ENCODE results near the gene KCTD19.

The KCTD19 gene

GRCh38 chr16:67329901-67330300 lies 3.4 kb upstream of the KCTD19 start:
- POLR2A ChIA-PET, result no interaction called here

GRCh38 chr16:67327743-67328142 lies 1.2 kb upstream of the KCTD19 start:
- WGBS (ENCODE audit: insufficient coverage), result 55% methylated on average over 2 of the region's 3 CpGs
- DNase-seq, result no peak
- ChIA-PET POLR2A (no interaction called here), CTCF (interaction anchor here (0.6 to 2.1 kb wide), 12 partner anchors 8 to 93 kb away, joined by 3 to 8 read pairs (median 4); no protein-coding TSS in a partner anchor)
- Histone ChIP-seq H3K27ac (ENCODE audit: insufficient read depth in 1 of 2, low read depth in 1 of 2, low read length in 2 of 2, poor library complexity in 1 of 2, severe bottlenecking in 2 of 2) (no peak overlapping the region), H3K36me3 (ENCODE audit: control insufficient read depth in 4 of 4, insufficient read depth in 4 of 4, low read length in 3 of 4) (no peaks in the 10 kb centered on the region), H3K4me1 (ENCODE audit: control extremely low read depth in 1 of 4, control insufficient read depth in 4 of 4, insufficient read depth in 4 of 4, low read length in 3 of 4) (peaks cover 0 to 19% (median 11%) of the 10 kb centered on the region in 4 experiments), H3K9me3 (ENCODE audit: control extremely low read depth in 1 of 5, control insufficient read depth in 4 of 5, insufficient read depth in 2 of 5, low read depth in 1 of 5, low read length in 4 of 5) (no peaks in the 10 kb centered on the region), H3K27me3 (replicated peaks in 2 of 5; ENCODE audit: control insufficient read depth in 4 of 5, insufficient read depth in 5 of 5, low read length in 4 of 5) (no peaks in the 10 kb centered on the region), H3K4me3 (ENCODE audit: control insufficient read depth in 1 of 7, extremely low read depth in 1 of 7, insufficient read depth in 4 of 7, low read depth in 2 of 7, low read length in 6 of 7) (no peak overlapping the region)

More at GRCh38 chr16:67329901-67330300, 3.4 kb upstream of the KCTD19 start:
- 83% methylated on average over 1 of the region's 5 CpGs for WGBS (ENCODE audit: insufficient coverage)
- no peak overlapping the region for H3K4me3 ChIP-seq (ENCODE audit: control insufficient read depth in 1 of 7, extremely low read depth in 1 of 7, insufficient read depth in 4 of 7, low read depth in 2 of 7, low read length in 6 of 7)
- H3K36me3 ChIP-seq (ENCODE audit: control insufficient read depth in 4 of 4, insufficient read depth in 4 of 4, low read length in 3 of 4), result no peaks in the 10 kb centered on the region
- no peaks in the 10 kb centered on the region for H3K9me3 ChIP-seq (ENCODE audit: control extremely low read depth in 1 of 5, control insufficient read depth in 4 of 5, insufficient read depth in 2 of 5, low read depth in 1 of 5, low read length in 4 of 5)
- H3K27me3 ChIP-seq (replicated peaks in 2 of 5; ENCODE audit: control insufficient read depth in 4 of 5, insufficient read depth in 5 of 5, low read length in 4 of 5), result no peaks in the 10 kb centered on the region
- H3K4me1 ChIP-seq (ENCODE audit: control extremely low read depth in 1 of 4, control insufficient read depth in 4 of 4, insufficient read depth in 4 of 4, low read length in 3 of 4), result peaks cover 0 to 17% (median 11%) of the 10 kb centered on the region in 4 experiments
- CTCF ChIA-PET, result interaction anchor here (1.0 to 1.8 kb wide), 3 partner anchors 8 to 24 kb away, joined by 3 to 5 read pairs (median 4); no protein-coding TSS in a partner anchor
- DNase-seq, result no peak
- H3K27ac ChIP-seq (ENCODE audit: insufficient read depth in 1 of 2, low read depth in 1 of 2, low read length in 2 of 2, poor library complexity in 1 of 2, severe bottlenecking in 2 of 2), result no peak overlapping the region

GRCh38 chr16:67326115-67326471 lies 448 bp downstream of the KCTD19 start:
- no peaks in the 10 kb centered on the region for H3K27me3 ChIP-seq (replicated peaks in 2 of 5; ENCODE audit: control insufficient read depth in 4 of 5, insufficient read depth in 5 of 5, low read length in 4 of 5)
- POLR2A ChIA-PET, result no interaction called here
- WGBS (ENCODE audit: insufficient coverage), result 25% methylated on average over 11 of the region's 11 CpGs
- CTCF ChIA-PET, result interaction anchor here (1.2 to 2.4 kb wide), 13 partner anchors 8 to 73 kb away, joined by 3 to 9 read pairs (median 4); no protein-coding TSS in a partner anchor
- H3K4me3 ChIP-seq (ENCODE audit: control insufficient read depth in 1 of 7, extremely low read depth in 1 of 7, insufficient read depth in 4 of 7, low read depth in 2 of 7, low read length in 6 of 7), result peak overlapping the region; percentile 43 to 88 (median 68)
- no peaks in the 10 kb centered on the region for H3K9me3 ChIP-seq (ENCODE audit: control extremely low read depth in 1 of 5, control insufficient read depth in 4 of 5, insufficient read depth in 2 of 5, low read depth in 1 of 5, low read length in 4 of 5)
- H3K27ac ChIP-seq (ENCODE audit: insufficient read depth in 1 of 2, low read depth in 1 of 2, low read length in 2 of 2, poor library complexity in 1 of 2, severe bottlenecking in 2 of 2), result peak overlapping the region in 1 of 2 experiments; percentile 41
- H3K4me1 ChIP-seq (ENCODE audit: control extremely low read depth in 1 of 4, control insufficient read depth in 4 of 4, insufficient read depth in 4 of 4, low read length in 3 of 4), result peaks cover 0 to 19% (median 11%) of the 10 kb centered on the region in 4 experiments
- H3K36me3 ChIP-seq (ENCODE audit: control insufficient read depth in 4 of 4, insufficient read depth in 4 of 4, low read length in 3 of 4), result no peaks in the 10 kb centered on the region
- no peak for DNase-seq

- POLR2A ChIA-PET, result no interaction called here
- peaks cover 0 to 6% (median 0%) of the 10 kb centered on the region in 5 experiments for H3K27me3 ChIP-seq (replicated peaks in 2 of 5; ENCODE audit: control insufficient read depth in 4 of 5, insufficient read depth in 5 of 5, low read length in 4 of 5)
- H3K27ac ChIP-seq (ENCODE audit: insufficient read depth in 1 of 2, low read depth in 1 of 2, low read length in 2 of 2, poor library complexity in 1 of 2, severe bottlenecking in 2 of 2), result no peak overlapping the region
- H3K36me3 ChIP-seq (ENCODE audit: control insufficient read depth in 4 of 4, insufficient read depth in 4 of 4, low read length in 3 of 4), result no peaks in the 10 kb centered on the region
- CTCF ChIA-PET, result interaction anchor here (0.9 to 1.3 kb wide), 2 partner anchors 9 to 10 kb away, joined by 3 read pairs; partner anchors contain the start of genes KCTD19 and LRRC36
- DNase-seq, result no peak
- no peaks in the 10 kb centered on the region for H3K4me1 ChIP-seq (ENCODE audit: control extremely low read depth in 1 of 4, control insufficient read depth in 4 of 4, insufficient read depth in 4 of 4, low read length in 3 of 4)
- H3K4me3 ChIP-seq (ENCODE audit: control insufficient read depth in 1 of 7, extremely low read depth in 1 of 7, insufficient read depth in 4 of 7, low read depth in 2 of 7, low read length in 6 of 7), result no peak overlapping the region
- H3K9me3 ChIP-seq (ENCODE audit: control extremely low read depth in 1 of 5, control insufficient read depth in 4 of 5, insufficient read depth in 2 of 5, low read depth in 1 of 5, low read length in 4 of 5), result no peaks in the 10 kb centered on the region
Observed at GRCh38 chr16:67317853-67318252, 8.7 kb downstream of the KCTD19 start.

GRCh38 chr16:67312719-67313118 lies 13.8 kb downstream of the KCTD19 start:
- H3K4me1 ChIP-seq (ENCODE audit: control extremely low read depth in 1 of 4, control insufficient read depth in 4 of 4, insufficient read depth in 4 of 4, low read length in 3 of 4), result no peaks in the 10 kb centered on the region
- CTCF ChIA-PET, result interaction anchor here (1.0 to 1.4 kb wide), 2 partner anchors 43 to 52 kb away, joined by 3 read pairs; no protein-coding TSS in a partner anchor
- no peak overlapping the region for H3K4me3 ChIP-seq (ENCODE audit: control insufficient read depth in 1 of 7, extremely low read depth in 1 of 7, insufficient read depth in 4 of 7, low read depth in 2 of 7, low read length in 6 of 7)
- POLR2A ChIA-PET, result interaction anchor here (0.7 kb wide), 1 partner anchor 42 kb away, joined by 4 read pairs; no protein-coding TSS in a partner anchor
- H3K27me3 ChIP-seq (replicated peaks in 2 of 5; ENCODE audit: control insufficient read depth in 4 of 5, insufficient read depth in 5 of 5, low read length in 4 of 5), result no peaks in the 10 kb centered on the region
- H3K9me3 ChIP-seq (ENCODE audit: control extremely low read depth in 1 of 5, control insufficient read depth in 4 of 5, insufficient read depth in 2 of 5, low read depth in 1 of 5, low read length in 4 of 5), result no peaks in the 10 kb centered on the region
- DNase-seq, result no peak
- H3K36me3 ChIP-seq (ENCODE audit: control insufficient read depth in 4 of 4, insufficient read depth in 4 of 4, low read length in 3 of 4), result no peaks in the 10 kb centered on the region
- H3K27ac ChIP-seq (ENCODE audit: insufficient read depth in 1 of 2, low read depth in 1 of 2, low read length in 2 of 2, poor library complexity in 1 of 2, severe bottlenecking in 2 of 2), result no peak overlapping the region

- Histone ChIP-seq H3K4me1 (ENCODE audit: control extremely low read depth in 1 of 4, control insufficient read depth in 4 of 4, insufficient read depth in 4 of 4, low read length in 3 of 4) (no peaks in the 10 kb centered on the region), H3K27ac (ENCODE audit: insufficient read depth in 1 of 2, low read depth in 1 of 2, low read length in 2 of 2, poor library complexity in 1 of 2, severe bottlenecking in 2 of 2) (no peak overlapping the region), H3K9me3 (ENCODE audit: control extremely low read depth in 1 of 5, control insufficient read depth in 4 of 5, insufficient read depth in 2 of 5, low read depth in 1 of 5, low read length in 4 of 5) (no peaks in the 10 kb centered on the region), H3K4me3 (ENCODE audit: control insufficient read depth in 1 of 7, extremely low read depth in 1 of 7, insufficient read depth in 4 of 7, low read depth in 2 of 7, low read length in 6 of 7) (no peak overlapping the region), H3K27me3 (replicated peaks in 2 of 5; ENCODE audit: control insufficient read depth in 4 of 5, insufficient read depth in 5 of 5, low read length in 4 of 5) (no peaks in the 10 kb centered on the region), H3K36me3 (ENCODE audit: control insufficient read depth in 4 of 4, insufficient read depth in 4 of 4, low read length in 3 of 4) (no peaks in the 10 kb centered on the region)
- no peak for DNase-seq
- 89% methylated on average over 3 of the region's 5 CpGs for WGBS (ENCODE audit: insufficient coverage)
- ChIA-PET CTCF (no interaction called here), POLR2A (no interaction called here)
Observed at GRCh38 chr16:67311607-67312488, 14.7 kb downstream of the KCTD19 start.

- Histone ChIP-seq H3K4me3 (ENCODE audit: control insufficient read depth in 1 of 7, extremely low read depth in 1 of 7, insufficient read depth in 4 of 7, low read depth in 2 of 7, low read length in 6 of 7) (no peak overlapping the region), H3K4me1 (ENCODE audit: control extremely low read depth in 1 of 4, control insufficient read depth in 4 of 4, insufficient read depth in 4 of 4, low read length in 3 of 4) (no peaks in the 10 kb centered on the region), H3K36me3 (ENCODE audit: control insufficient read depth in 4 of 4, insufficient read depth in 4 of 4, low read length in 3 of 4) (no peaks in the 10 kb centered on the region), H3K9me3 (ENCODE audit: control extremely low read depth in 1 of 5, control insufficient read depth in 4 of 5, insufficient read depth in 2 of 5, low read depth in 1 of 5, low read length in 4 of 5) (no peaks in the 10 kb centered on the region), H3K27me3 (replicated peaks in 2 of 5; ENCODE audit: control insufficient read depth in 4 of 5, insufficient read depth in 5 of 5, low read length in 4 of 5) (no peaks in the 10 kb centered on the region), H3K27ac (ENCODE audit: insufficient read depth in 1 of 2, low read depth in 1 of 2, low read length in 2 of 2, poor library complexity in 1 of 2, severe bottlenecking in 2 of 2) (no peak overlapping the region)
- DNase-seq, result no peak
- WGBS (ENCODE audit: insufficient coverage), result 100% methylated on average over 3 of the region's 3 CpGs
- ChIA-PET CTCF (no interaction called here), POLR2A (no interaction called here)
Observed at GRCh38 chr16:67310561-67310960, 16.0 kb downstream of the KCTD19 start.
